Naive thymus-derived CD4-positive, alpha-beta T cell (primary cell): ENCODE results near the gene DTD1. TPM values are rescaled to one million over a fixed set of nuclear protein-coding genes. Genes with fewer than 3 reads are reported as not detected.
A peak's percentile ranks its signal among the peaks of the same experiment; 100 is the strongest.

Source experiments
- ATAC-seq: fragments of 150-1000 bp; cut with Tn5 transposase; 2 replicates; pipeline ENCODE4 v1.10.0; 2021; ENCODE audit warnings: mild to moderate bottlenecking, moderate library complexity
- CTCF ChIA-PET: fragments of 350-600 bp; sonication (Branson Sonifier 250); formaldehyde crosslinking; loops from one replicate; lab custom pipeline; 2021; ENCODE audit warnings: antibody characterized with exemption; lab: Charles Lee
- POLR2A ChIA-PET: fragments of 350-600 bp; sonication (Branson Sonifier 250); formaldehyde crosslinking; loops from one replicate; lab custom pipeline; 2021; ENCODE audit warnings: antibody characterized with exemption, inconsistent platforms; lab: Charles Lee
- DNase-seq, 9 donors: peaks; one replicate each; pipeline versions ENCODE4 v3.0.0 to v3.0.0-alpha.2; 2020 to 2022; ENCODE audit warnings: mixed read lengths in 1 of 9
- H3K27ac ChIP-seq: one replicate; pipeline ENCODE4 v1.7.0; 2013; ENCODE audit warnings: mild to moderate bottlenecking, low read depth, low read length, moderate library complexity
- H3K27me3 ChIP-seq, 2 donors: one replicate each; pipeline ENCODE4 v1.7.0; 2013; ENCODE audit warnings: low read length in 2 of 2, mild to moderate bottlenecking in 2 of 2, moderate library complexity in 2 of 2; ENCODE audit not compliant: control insufficient read depth in 2 of 2, insufficient read depth in 2 of 2
- H3K36me3 ChIP-seq, 3 experiments: 1 replicate in 2 of 3; 2 replicates in 1 of 3; pipeline ENCODE4 v1.7.0; 2013; ENCODE audit warnings: low read length in 3 of 3, mild to moderate bottlenecking in 3 of 3, moderate library complexity in 1 of 3; ENCODE audit not compliant: insufficient read depth in 3 of 3, control insufficient read depth in 2 of 3
- H3K4me1 ChIP-seq, 2 donors: one replicate each; pipeline ENCODE4 v1.7.0; 2013; ENCODE audit warnings: low read length in 2 of 2, mild to moderate bottlenecking in 2 of 2, moderate library complexity in 1 of 2; ENCODE audit not compliant: control insufficient read depth in 2 of 2, insufficient read depth in 2 of 2
- H3K4me3 ChIP-seq: 2 replicates; pipeline ENCODE4 v1.7.0; 2013; ENCODE audit warnings: mild to moderate bottlenecking, low read length
- H3K9me3 ChIP-seq, 3 experiments: 1 replicate in 2 of 3; 2 replicates in 1 of 3; pipeline ENCODE4 v1.7.0; 2013; ENCODE audit warnings: low read length in 3 of 3; ENCODE audit not compliant: control insufficient read depth in 2 of 3
- H3K27ac Mint-ChIP-seq, 9 donors: one replicate each; pipeline ENCODE4 v1.8.0; 2020 to 2022; ENCODE audit warnings: mixed read lengths in 9 of 9, mild to moderate bottlenecking in 8 of 9, moderate library complexity in 5 of 9, inconsistent platforms in 2 of 9
- H3K27me3 Mint-ChIP-seq, 5 donors: one replicate each; pipeline ENCODE4 v1.8.0; 2021 to 2022; ENCODE audit warnings: mixed read lengths in 5 of 5, mild to moderate bottlenecking in 1 of 5
- H3K36me3 Mint-ChIP-seq, 5 donors: one replicate each; pipeline ENCODE4 v1.8.0; 2020 to 2022; ENCODE audit warnings: mixed read lengths in 5 of 5, mild to moderate bottlenecking in 3 of 5, inconsistent platforms in 1 of 5
- H3K4me1 Mint-ChIP-seq, 7 donors: one replicate each; pipeline ENCODE4 v1.8.0; 2020 to 2022; ENCODE audit warnings: mixed read lengths in 7 of 7, mild to moderate bottlenecking in 3 of 7, inconsistent platforms in 1 of 7
- H3K4me3 Mint-ChIP-seq, 10 donors: one replicate each; pipeline ENCODE4 v1.8.0; 2020 to 2022; ENCODE audit warnings: mild to moderate bottlenecking in 10 of 10, mixed read lengths in 10 of 10, moderate library complexity in 6 of 10, inconsistent platforms in 2 of 10
- H3K9me3 Mint-ChIP-seq, 11 donors: one replicate each; pipeline ENCODE4 v1.8.0; 2020 to 2022; ENCODE audit warnings: mixed read lengths in 11 of 11, mild to moderate bottlenecking in 4 of 11, inconsistent platforms in 1 of 11, moderate library complexity in 1 of 11
- intact Hi-C, 2 donors: fragments of 100-400 bp; cut with micrococcal nuclease; formaldehyde crosslinking; loops; one replicate each; pipeline ENCODE4 v1.15.1; 2023
- polyA plus RNA-seq, 2 donors: library from polyadenylated mRNA; unstranded; fragments of 300-500 nt; fragmentation: Illumina TruSeq; gene quantifications; one replicate each; pipeline ENCODE4 v1.2.3, GENCODE V29; 2021
- total RNA-seq, 6 experiments: library from RNA in 5 of 6; stranded (reverse) in 5 of 6; gene quantifications; 1 replicate in 5 of 6; 2 replicates in 1 of 6; pipeline ENCODE4 v1.2.3 and lab custom pipeline; 2021 to 2026

Gene DTD1
- total and polyA plus RNA-seq, 7 experiments from 2014 or later, result 12.7 to 42.5 (median 16.6) TPM

- ATAC-seq (no peak), DNase-seq (peak in 1 of 9 donors; percentile 6)
- Mint-ChIP-seq H3K4me1 (peaks cover 3 to 21% (median 11%) of the 10 kb centered on the region in 7 donors), H3K36me3 (peaks cover 1 to 59% (median 35%) of the 10 kb centered on the region in 5 donors), H3K27ac (no peak overlapping the region), H3K27me3 (no peaks in the 10 kb centered on the region), H3K4me3 (no peak overlapping the region), H3K9me3 (peaks cover 0 to 6% (median 0%) of the 10 kb centered on the region in 11 donors)
- H3K9me3 ChIP-seq, result no peaks in the 10 kb centered on the region
- peaks cover 0 to 4% (median 0%) of the 10 kb centered on the region in 3 experiments for H3K36me3 ChIP-seq
- H3K27ac ChIP-seq, result no peak overlapping the region
- ChIA-PET POLR2A (no interaction called here), CTCF (no interaction called here)
- intact Hi-C loops, result no loop called here
- H3K4me3 ChIP-seq, result no peak overlapping the region
- no peaks in the 10 kb centered on the region for H3K4me1 ChIP-seq
- H3K27me3 ChIP-seq, result no peaks in the 10 kb centered on the region
These were observed 129.2 kb downstream of the DTD1 start for GRCh38 chr20:18717062-18717461.

GRCh38 chr20:18718129-18718528, 130.3 kb downstream of the DTD1 start:
- Mint-ChIP-seq H3K9me3 (peaks cover 0 to 6% (median 0%) of the 10 kb centered on the region in 11 donors), H3K27me3 (no peaks in the 10 kb centered on the region), H3K4me3 (no peak overlapping the region), H3K27ac (no peak overlapping the region), H3K36me3 (peaks cover under 1 to 60% (median 35%) of the 10 kb centered on the region in 5 donors), H3K4me1 (peaks cover 3 to 17% (median 11%) of the 10 kb centered on the region in 7 donors)
- no peak overlapping the region for H3K4me3 ChIP-seq
- DNase-seq (no peak), ATAC-seq (no peak)
- H3K27me3 ChIP-seq, result no peaks in the 10 kb centered on the region
- no peaks in the 10 kb centered on the region for H3K4me1 ChIP-seq
- H3K27ac ChIP-seq, result no peak overlapping the region
- POLR2A ChIA-PET, result interaction anchor here (0.6 kb wide), 1 partner anchor 110 kb away, joined by 3 read pairs; no protein-coding TSS in a partner anchor
- CTCF ChIA-PET, result interaction anchor here (0.9 kb wide), 1 partner anchor 14 kb away, joined by 3 read pairs; no protein-coding TSS in a partner anchor
- H3K9me3 ChIP-seq, result no peaks in the 10 kb centered on the region
- intact Hi-C loops, result no loop called here
- H3K36me3 ChIP-seq, result peaks cover 0 to 4% (median 0%) of the 10 kb centered on the region in 3 experiments

- H3K9me3 ChIP-seq, result no peaks in the 10 kb centered on the region
- no peaks in the 10 kb centered on the region for H3K27me3 ChIP-seq
- Mint-ChIP-seq H3K27ac (no peak overlapping the region), H3K4me1 (peaks cover 2 to 14% (median 6%) of the 10 kb centered on the region in 7 donors), H3K27me3 (no peaks in the 10 kb centered on the region), H3K36me3 (peaks cover 0 to 49% (median 30%) of the 10 kb centered on the region in 5 donors), H3K9me3 (peaks cover 0 to 6% (median 0%) of the 10 kb centered on the region in 11 donors), H3K4me3 (no peak overlapping the region)
- H3K4me3 ChIP-seq, result no peak overlapping the region
- DNase-seq, result no peak
- ATAC-seq, result no peak
- H3K36me3 ChIP-seq, result no peaks in the 10 kb centered on the region
- no peaks in the 10 kb centered on the region for H3K4me1 ChIP-seq
- intact Hi-C loops, result no loop called here
- H3K27ac ChIP-seq, result no peak overlapping the region
- CTCF ChIA-PET, result no interaction called here
- POLR2A ChIA-PET, result no interaction called here
These were observed 131.6 kb downstream of the DTD1 start for GRCh38 chr20:18719426-18719825.

DNA sequence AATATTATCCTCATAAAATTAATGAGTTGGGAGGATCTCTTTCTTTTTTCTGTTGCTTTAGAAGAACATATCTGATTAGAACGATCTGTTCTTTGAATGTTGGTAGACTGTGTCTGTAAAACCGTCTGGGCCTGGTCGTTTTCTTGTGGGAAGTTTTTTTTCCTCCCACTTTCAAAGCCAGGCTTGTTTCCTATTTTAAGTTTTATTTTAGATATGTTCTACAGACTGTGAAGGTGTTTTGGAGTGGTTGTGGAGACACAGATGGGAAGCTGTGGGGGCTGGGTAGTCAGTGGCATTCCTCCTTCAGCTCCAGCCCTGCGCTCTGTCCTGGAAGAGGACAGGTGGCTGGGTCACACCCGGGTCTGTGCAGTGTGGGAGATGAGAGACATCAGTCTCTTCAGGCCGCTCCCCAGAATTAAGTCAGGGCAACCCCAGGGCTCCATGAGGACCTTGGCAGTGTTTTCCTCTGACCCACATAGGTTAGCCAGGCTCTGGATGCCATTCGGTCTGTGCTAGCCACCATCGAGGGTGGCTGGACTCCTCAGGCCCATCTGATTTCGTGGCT, 133.8 kb downstream of the DTD1 start:
- no peaks in the 10 kb centered on the region for H3K9me3 ChIP-seq
- POLR2A ChIA-PET, result no interaction called here
- H3K27ac ChIP-seq, result no peak overlapping the region
- DNase-seq, result no peak
- no peak overlapping the region for H3K27ac Mint-ChIP-seq
- CTCF ChIA-PET, result no interaction called here
- peaks cover 0 to 37% (median 30%) of the 10 kb centered on the region in 5 donors for H3K36me3 Mint-ChIP-seq
- no peaks in the 10 kb centered on the region for H3K4me1 ChIP-seq
- no peaks in the 10 kb centered on the region for H3K27me3 Mint-ChIP-seq
- H3K4me1 Mint-ChIP-seq, result peaks cover 3 to 18% (median 13%) of the 10 kb centered on the region in 7 donors
- intact Hi-C loops, result no loop called here
- H3K4me3 Mint-ChIP-seq, result no peak overlapping the region
- no peaks in the 10 kb centered on the region for H3K36me3 ChIP-seq
- H3K4me3 ChIP-seq, result no peak overlapping the region
- H3K27me3 ChIP-seq, result no peaks in the 10 kb centered on the region
- peaks cover 0 to 6% (median 0%) of the 10 kb centered on the region in 11 donors for H3K9me3 Mint-ChIP-seq
- no peak for ATAC-seq

DNA sequence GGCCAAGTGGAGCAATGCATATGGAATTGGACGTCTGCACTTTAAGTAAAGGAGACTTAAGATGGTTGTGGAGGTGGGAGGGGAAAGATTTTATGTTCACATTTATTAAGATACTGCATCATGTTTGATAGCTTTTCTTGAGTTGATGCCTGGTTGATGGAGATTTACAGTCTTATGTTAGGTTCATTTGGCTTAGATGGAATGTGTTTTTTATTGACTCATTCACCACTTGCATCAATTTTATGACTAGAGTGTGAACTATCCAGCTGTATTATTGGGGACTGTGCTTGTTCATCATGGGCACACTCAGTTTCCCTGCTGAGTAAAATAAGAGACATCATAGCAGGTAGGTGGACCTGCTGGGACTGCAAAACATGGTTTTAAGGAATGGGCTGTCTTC, 134.5 kb downstream of the DTD1 start:
- ChIA-PET CTCF (no interaction called here), POLR2A (no interaction called here)
- Mint-ChIP-seq H3K9me3 (peaks cover 0 to 6% (median 0%) of the 10 kb centered on the region in 11 donors), H3K27me3 (no peaks in the 10 kb centered on the region), H3K4me3 (no peak overlapping the region), H3K4me1 (peaks cover 6 to 22% (median 15%) of the 10 kb centered on the region in 7 donors), H3K36me3 (peaks cover 0 to 40% (median 26%) of the 10 kb centered on the region in 5 donors), H3K27ac (no peak overlapping the region)
- no peaks in the 10 kb centered on the region for H3K9me3 ChIP-seq
- intact Hi-C loops, result no loop called here
- H3K36me3 ChIP-seq, result no peaks in the 10 kb centered on the region
- H3K27me3 ChIP-seq, result no peaks in the 10 kb centered on the region
- no peak overlapping the region for H3K4me3 ChIP-seq
- H3K27ac ChIP-seq, result no peak overlapping the region
- DNase-seq, result no peak
- H3K4me1 ChIP-seq, result no peaks in the 10 kb centered on the region
- ATAC-seq, result no peak

DNA sequence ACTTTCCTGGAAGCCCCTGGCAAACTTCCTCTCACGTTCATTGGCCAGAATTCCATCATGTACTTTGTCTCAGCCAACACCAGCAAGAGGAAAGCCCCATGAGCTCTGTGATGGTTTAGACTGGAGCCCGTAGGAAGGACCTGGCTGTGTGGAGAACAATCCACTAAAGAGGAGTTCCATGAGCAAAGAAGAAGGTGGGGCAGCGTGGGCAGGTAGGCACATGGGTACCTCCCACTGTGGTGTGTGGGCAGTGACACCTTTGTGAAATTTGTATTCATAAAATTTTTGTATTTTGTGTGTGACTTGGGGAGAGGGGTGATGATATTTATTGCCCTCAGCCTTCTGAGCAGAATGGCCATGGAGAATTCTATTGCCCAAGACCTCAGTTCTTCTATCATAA, 136.2 kb downstream of the DTD1 start:
- Mint-ChIP-seq H3K9me3 (peaks cover 0 to 6% (median 0%) of the 10 kb centered on the region in 11 donors), H3K27ac (no peak overlapping the region), H3K36me3 (peaks cover 0 to 37% (median 17%) of the 10 kb centered on the region in 5 donors), H3K4me1 (peaks cover 6 to 26% (median 15%) of the 10 kb centered on the region in 7 donors), H3K4me3 (no peak overlapping the region), H3K27me3 (no peaks in the 10 kb centered on the region)
- ChIA-PET POLR2A (no interaction called here), CTCF (no interaction called here)
- no peaks in the 10 kb centered on the region for H3K36me3 ChIP-seq
- intact Hi-C loops, result no loop called here
- no peaks in the 10 kb centered on the region for H3K9me3 ChIP-seq
- no peaks in the 10 kb centered on the region for H3K27me3 ChIP-seq
- no peak overlapping the region for H3K4me3 ChIP-seq
- H3K27ac ChIP-seq, result no peak overlapping the region
- DNase-seq, result no peak
- H3K4me1 ChIP-seq, result no peaks in the 10 kb centered on the region
- no peak for ATAC-seq
